GM12874 (cell line): ENCODE measurements around the gene GPRASP3.

Source experiments
- CTCF ChIP-seq: IDR thresholded peaks from 2 replicates; pipeline ENCODE4 v1.5.1; 2011; ENCODE audit warnings: low read depth, mild to moderate bottlenecking, control low read depth, low read length, moderate library complexity; ENCODE audit not compliant: insufficient read depth

Gene GPRASP3, protein sequence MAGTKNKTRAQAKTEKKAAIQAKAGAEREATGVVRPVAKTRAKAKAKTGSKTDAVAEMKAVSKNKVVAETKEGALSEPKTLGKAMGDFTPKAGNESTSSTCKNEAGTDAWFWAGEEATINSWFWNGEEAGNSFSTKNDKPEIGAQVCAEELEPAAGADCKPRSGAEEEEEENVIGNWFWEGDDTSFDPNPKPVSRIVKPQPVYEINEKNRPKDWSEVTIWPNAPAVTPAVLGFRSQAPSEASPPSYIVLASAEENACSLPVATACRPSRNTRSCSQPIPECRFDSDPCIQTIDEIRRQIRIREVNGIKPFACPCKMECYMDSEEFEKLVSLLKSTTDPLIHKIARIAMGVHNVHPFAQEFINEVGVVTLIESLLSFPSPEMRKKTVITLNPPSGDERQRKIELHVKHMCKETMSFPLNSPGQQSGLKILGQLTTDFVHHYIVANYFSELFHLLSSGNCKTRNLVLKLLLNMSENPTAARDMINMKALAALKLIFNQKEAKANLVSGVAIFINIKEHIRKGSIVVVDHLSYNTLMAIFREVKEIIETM

DNA sequence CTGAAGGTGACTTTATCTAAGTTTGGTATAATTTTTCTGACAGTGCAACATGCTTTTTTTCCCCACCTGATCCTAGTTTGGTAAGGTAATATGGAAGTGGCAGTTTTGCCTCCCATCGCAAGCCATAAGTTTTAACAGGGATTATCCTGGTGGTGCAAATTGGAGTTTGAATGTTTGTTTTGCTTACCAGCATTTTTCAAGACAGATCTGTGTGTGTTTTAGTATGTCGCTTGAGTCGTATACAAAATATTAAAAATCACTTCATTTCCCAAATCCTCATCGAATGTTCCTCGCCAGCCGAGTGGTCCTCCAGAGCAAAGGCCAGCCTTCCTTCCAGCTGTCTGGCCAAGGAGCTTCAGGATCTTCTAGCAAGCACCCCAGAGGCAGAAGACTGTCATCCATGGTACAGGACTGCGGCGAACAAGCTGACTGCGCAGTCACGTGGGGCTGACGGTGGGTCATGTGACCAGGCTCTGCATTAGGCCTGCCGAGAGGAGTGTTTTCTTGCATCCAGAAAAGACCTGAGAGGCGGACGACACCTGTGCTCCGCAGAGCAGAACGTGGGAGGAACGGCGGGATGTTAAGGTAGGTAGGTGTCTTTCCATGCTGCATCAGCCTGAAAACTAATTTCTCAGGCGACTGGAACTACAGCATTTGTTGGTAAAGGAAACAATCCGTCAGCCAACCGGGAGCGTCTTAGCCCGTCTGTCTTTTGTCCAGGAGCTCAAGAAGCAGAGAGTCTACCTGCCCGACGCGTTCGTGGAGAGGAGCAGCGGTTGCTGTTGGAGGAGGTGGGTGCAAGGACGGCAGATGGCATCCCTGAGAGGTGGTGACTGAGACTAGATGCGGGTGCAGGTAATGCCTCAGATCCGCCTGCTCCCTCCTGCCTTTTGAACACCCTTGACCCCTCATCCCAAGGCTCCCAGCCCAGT, at the start of gene GPRASP3:
Gene GPRASP3, plus strand, starts transcription at position 507 of the 932 bp plus-strand sequence. CDS start 28,253 bp downstream, outside the sequence.
- no peak for TF ChIP-seq CTCF

DNA sequence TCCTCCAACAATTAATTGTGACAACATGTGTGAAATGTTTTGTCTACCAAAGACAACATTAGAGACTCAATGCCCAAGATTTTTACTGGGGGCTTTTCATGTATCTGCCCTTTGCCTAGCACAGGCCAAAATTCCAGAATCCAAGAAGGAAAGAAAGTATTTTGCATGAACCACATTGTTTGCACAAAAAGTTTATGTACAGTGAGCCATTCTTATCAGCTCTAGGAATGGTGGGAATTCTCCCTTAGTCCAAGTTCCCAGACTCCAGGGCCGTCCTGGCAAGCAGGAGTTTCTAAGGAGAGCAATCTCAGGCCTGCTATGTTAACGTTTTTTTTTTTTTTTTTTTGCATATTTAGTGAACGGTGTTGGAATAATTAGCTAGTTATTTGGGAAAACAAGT, 47.7 kb upstream of the GPRASP3 start:
- no peak for TF ChIP-seq CTCF

- no peak for TF ChIP-seq CTCF
Measured at GRCh38 chrX:102684772-102685520, 35.6 kb upstream of the GPRASP3 start.

DNA sequence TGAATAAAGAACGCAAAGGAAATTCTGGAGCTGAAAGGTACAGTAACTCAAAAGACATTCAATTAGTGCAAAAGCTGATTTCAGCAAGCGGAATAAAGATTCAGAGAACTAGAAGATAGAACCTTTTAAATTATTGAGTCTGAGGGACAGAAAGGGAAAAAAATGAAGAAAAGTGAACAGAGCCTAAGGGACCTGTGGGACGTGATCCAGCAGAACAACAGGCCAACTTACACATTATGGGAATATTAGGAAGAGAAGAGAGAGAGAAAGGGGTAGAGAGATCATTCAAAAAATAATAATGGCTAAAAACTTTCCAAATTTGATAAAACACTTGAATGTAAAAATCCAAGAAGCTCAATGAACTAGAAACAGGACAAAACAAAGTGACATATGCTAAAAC, 25.8 kb upstream of the GPRASP3 start:
- no peak for TF ChIP-seq CTCF

DNA sequence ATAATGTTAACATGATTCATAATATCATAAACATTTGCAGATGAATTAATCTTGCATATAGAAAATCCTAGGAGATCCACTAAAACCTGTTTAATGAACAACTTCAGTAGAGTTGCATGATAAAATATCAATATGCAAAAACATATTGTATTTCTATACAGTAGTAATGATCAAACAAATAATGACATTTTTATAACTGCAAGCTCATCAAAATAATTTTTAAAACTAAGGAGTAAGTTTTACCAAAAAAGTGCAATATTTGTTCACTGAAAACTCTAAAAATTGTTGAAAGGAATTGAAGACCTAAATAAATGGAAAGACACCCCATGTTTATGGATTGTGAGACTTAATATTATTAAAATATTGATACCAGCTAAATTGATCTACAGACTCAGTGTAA, 24.2 kb upstream of the GPRASP3 start:
- no peak for TF ChIP-seq CTCF

- no peak for TF ChIP-seq CTCF
Measured at GRCh38 chrX:102697494-102697893, 23.0 kb upstream of the GPRASP3 start.
